ENCODE measurements around the gene ARHGAP31.

Gene ARHGAP31

GRCh38 chr3:119437691-119438258 is 143.6 kb downstream of the ARHGAP31 start:
- DNase-seq (ENCODE audit: low read depth), result no peak
- TF ChIP-seq CTCF (IDR thresholded peaks at IDR 0.05; ENCODE audit: low read depth, low read length) (no peak), MYC (IDR thresholded peaks at IDR 0.05; ENCODE audit: low read depth, low read length) (no peak), POLR2A (IDR thresholded peaks at IDR 0.05; ENCODE audit: extremely low read depth, insufficient read length) (no peak), MAX (IDR thresholded peaks at IDR 0.05; ENCODE audit: low read depth, low read length) (no peak)
- H3K4me3 ChIP-seq (ENCODE audit: low read depth, low read length), result no peak overlapping the region

GRCh38 chr3:119443179-119443578 is 149.0 kb downstream of the ARHGAP31 start:
- TF ChIP-seq MAX (IDR thresholded peaks at IDR 0.05; ENCODE audit: low read depth, low read length) (no peak), CTCF (IDR thresholded peaks at IDR 0.05; ENCODE audit: low read depth, low read length) (no peak), POLR2A (IDR thresholded peaks at IDR 0.05; ENCODE audit: extremely low read depth, insufficient read length) (no peak), MYC (IDR thresholded peaks at IDR 0.05; ENCODE audit: low read depth, low read length) (no peak)
- DNase-seq (ENCODE audit: low read depth), result no peak
- no peak overlapping the region for H3K4me3 ChIP-seq (ENCODE audit: low read depth, low read length)

GRCh38 chr3:119444590-119444989 is 150.4 kb downstream of the ARHGAP31 start:
- H3K4me3 ChIP-seq (ENCODE audit: low read depth, low read length), result no peak overlapping the region
- no peak for DNase-seq (ENCODE audit: low read depth)
- TF ChIP-seq MAX (IDR thresholded peaks at IDR 0.05; ENCODE audit: low read depth, low read length) (no peak), CTCF (IDR thresholded peaks at IDR 0.05; ENCODE audit: low read depth, low read length) (no peak), MYC (IDR thresholded peaks at IDR 0.05; ENCODE audit: low read depth, low read length) (no peak), POLR2A (IDR thresholded peaks at IDR 0.05; ENCODE audit: extremely low read depth, insufficient read length) (no peak)

- H3K4me3 ChIP-seq (ENCODE audit: low read depth, low read length), result no peak overlapping the region
- no peak for DNase-seq (ENCODE audit: low read depth)
- no peak for TF ChIP-seq MYC (IDR thresholded peaks at IDR 0.05; ENCODE audit: low read depth, low read length)
- TF ChIP-seq MAX (IDR thresholded peaks at IDR 0.05; ENCODE audit: low read depth, low read length), result no peak
- no peak for TF ChIP-seq CTCF (IDR thresholded peaks at IDR 0.05; ENCODE audit: low read depth, low read length)
- no peak for TF ChIP-seq POLR2A (IDR thresholded peaks at IDR 0.05; ENCODE audit: extremely low read depth, insufficient read length)
Observed at GRCh38 chr3:119453822-119454221, 159.6 kb downstream of the ARHGAP31 start.

- TF ChIP-seq MAX (IDR thresholded peaks at IDR 0.05; ENCODE audit: low read depth, low read length) (no peak), MYC (IDR thresholded peaks at IDR 0.05; ENCODE audit: low read depth, low read length) (no peak), POLR2A (IDR thresholded peaks at IDR 0.05; ENCODE audit: extremely low read depth, insufficient read length) (no peak), CTCF (IDR thresholded peaks at IDR 0.05; ENCODE audit: low read depth, low read length) (no peak)
- no peak overlapping the region for H3K4me3 ChIP-seq (ENCODE audit: low read depth, low read length)
- no peak for DNase-seq (ENCODE audit: low read depth)
Observed at GRCh38 chr3:119456469-119456868, 162.3 kb downstream of the ARHGAP31 start.
